GM19455 (cell line): Measurements from ENCODE around the gene PTCH2.
"Not testable (repeated sequence)": the region's sequence is repeated elsewhere in the genome, so short reads cannot be mapped to it uniquely, and the experiment has no call there.

Source experiments
- ATAC-seq: cut with Tn5 transposase; IDR thresholded peaks from one replicate; pipeline ENCODE4 v1.9.1; 2021; ENCODE audit not compliant: unreplicated experiment

PTCH2 gene

DNA sequence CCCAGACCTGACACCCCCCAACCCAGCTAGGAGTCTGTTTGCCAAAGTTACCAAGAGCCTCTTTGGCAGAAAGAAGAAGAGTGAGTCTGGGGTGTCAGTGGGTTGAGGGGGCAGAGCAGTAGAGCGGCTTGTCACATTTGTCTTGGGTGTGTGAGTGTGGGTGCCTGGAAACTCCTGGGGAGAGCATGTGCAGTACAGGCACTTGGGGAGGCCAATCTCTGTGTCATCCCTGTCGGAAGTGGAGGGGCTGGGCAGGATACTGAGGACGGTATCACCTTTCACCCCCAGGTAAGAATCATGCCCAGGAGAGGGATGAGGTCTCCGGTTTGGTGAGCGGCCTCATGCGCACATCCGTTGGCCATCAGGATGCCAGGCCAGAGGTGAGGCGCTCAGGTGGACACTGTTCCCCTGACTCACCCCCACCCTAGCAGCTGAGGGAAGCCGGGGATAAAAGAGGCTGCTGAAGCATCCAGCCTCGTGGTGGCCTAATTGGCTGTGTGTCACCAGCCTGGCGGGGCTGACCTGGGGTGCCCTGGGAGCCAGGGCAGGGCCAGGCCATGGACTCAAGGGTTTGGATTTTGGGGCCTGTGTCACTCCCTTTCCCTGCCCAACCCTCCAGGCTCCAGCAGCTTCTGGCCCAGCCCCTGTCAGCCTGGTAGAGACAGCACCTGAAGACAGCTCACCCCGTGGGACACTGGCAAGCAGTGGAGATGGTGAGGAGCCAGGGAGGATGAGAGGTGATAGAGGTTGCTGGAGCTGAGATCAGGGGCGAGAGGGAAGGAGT lies 39.5 kb downstream of the PTCH2 start:
- no peak for ATAC-seq

- no peak for ATAC-seq
Observed at GRCh38 chr1:44803062-44803311, 40.1 kb downstream of the PTCH2 start.

DNA sequence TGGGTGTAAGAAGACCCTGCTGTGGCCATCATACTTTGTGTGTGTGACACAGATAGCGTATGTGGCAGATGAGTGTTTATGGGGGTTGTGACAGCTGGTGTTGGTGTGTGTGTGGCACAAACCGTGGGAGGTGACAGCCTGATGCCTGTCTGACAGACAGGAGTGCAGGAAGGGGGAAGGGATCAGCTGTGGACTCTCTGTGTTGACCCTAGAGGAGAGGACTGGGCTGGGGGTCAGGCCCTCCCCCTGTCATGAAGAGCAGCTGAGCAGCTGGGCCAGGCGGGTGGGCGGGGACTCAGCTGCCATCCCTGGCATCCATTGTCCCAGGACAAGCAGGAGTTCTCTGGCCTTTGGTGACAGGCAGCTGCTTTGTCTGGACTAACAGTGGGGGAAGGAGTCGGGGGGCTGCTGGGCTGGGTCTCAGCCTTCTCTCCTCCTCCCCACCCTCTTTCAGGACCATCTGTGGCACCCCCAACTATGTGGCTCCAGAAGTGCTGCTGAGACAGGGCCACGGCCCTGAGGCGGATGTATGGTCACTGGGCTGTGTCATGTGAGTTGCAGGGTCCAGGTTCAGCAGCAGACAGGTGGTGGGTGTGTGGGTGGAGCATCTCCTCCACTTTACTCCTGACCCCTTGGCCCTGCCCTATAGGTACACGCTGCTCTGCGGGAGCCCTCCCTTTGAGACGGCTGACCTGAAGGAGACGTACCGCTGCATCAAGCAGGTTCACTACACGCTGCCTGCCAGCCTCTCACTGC lies 40.6 kb downstream of the PTCH2 start:
- no peak for ATAC-seq

DNA sequence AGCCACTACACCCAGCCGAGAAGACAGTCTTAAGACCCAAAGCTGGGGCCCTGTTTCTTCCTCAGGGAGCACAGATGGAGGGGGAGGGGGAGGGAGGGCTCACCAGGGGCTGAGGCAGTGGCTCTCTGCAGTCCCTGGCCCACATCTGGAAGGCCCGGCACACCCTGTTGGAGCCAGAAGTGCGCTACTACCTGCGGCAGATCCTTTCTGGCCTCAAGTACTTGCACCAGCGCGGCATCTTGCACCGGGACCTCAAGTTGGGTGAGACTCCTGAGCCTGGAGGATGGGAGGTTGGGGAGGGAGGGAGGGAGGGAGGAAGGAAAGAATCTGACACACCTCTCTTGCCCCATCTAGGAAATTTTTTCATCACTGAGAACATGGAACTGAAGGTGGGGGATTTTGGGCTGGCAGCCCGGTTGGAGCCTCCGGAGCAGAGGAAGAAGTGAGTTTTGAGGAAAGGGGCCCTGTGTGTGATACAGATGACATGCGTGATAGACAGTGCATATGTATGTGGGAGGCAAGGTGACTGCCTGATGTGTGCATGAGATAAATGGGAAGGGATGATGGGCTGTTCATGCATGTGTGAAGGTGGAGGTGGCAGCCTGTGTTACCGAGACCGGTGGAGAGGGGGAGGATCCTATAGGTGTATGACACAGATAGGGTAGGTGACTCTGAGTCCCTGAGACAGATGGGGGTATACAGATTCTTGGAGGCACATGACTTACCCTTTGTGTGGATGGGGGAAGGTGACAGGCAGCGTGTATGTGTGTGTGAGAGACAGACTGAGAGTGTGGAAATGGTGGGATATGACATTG lies 41.4 kb downstream of the PTCH2 start:
- ATAC-seq: no peak

GRCh38 chr1:44799770-44800584 lies 43.1 kb downstream of the PTCH2 start, which contains the start of gene PLK3:
PLK3 (plus strand) TSS chr1:44800377; CDS start chr1:44800464, 87 bp downstream.
- peak; percentile 80 for ATAC-seq

GRCh38 chr1:44798481-44799365 lies 44.3 kb downstream of the PTCH2 start:
- no peak for ATAC-seq

DNA sequence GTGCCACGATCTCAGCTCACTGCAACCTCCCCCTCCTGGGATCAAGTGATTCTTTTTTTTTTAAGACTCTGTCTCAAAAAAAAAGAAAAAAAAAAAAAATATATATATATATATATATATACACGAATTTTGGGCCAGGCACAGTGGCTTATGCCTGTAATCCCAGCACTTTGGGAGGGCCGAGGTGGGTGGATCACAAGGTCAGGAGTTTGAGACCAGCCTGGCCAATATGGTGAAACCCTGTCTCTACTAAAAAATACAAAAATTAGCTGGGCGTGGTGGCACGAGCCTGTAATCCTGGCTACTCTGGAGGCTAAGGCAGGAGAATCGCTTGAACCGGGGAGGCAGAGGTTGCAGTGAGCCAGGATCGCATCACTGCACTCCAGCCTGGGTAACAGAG lies 45.2 kb downstream of the PTCH2 start:
- not testable (repeated sequence) for ATAC-seq

DNA sequence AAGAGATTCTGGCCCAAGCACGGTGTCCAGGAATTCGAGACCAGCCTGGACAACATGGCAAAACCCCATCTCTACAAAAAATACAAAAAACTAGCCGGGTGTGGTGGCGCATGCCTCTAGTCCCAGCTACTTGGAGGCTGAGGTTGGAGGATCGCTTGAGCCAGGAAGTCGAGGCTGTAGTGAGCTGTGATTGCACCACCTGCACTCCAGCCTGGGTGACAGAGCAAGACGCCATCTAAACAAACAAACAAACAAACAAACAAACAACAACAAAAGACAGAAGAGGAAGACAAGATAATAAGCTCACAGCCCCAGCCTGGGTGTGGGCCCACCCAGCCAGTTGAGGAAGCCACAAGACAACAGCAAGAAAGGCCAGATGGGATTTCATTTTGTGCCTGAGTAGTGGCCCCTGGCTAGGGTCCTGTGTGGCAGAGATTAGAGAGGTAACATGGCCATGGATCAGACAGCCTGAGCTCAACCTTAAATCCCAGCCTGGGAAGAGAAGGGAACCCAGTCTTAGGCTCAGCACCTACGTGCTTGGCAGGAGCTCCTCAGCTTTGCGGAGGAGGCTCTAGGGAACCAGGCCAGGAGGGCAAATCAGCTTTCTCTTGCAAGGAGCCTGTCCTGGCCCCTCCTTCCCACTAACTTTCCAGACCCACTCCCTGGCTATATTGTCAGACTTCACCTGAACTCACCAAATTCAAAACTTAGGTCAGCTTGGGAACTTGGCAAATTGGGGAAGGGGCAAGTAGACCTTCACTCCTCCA lies 50.1 kb downstream of the PTCH2 start:
- ATAC-seq: no peak

DNA sequence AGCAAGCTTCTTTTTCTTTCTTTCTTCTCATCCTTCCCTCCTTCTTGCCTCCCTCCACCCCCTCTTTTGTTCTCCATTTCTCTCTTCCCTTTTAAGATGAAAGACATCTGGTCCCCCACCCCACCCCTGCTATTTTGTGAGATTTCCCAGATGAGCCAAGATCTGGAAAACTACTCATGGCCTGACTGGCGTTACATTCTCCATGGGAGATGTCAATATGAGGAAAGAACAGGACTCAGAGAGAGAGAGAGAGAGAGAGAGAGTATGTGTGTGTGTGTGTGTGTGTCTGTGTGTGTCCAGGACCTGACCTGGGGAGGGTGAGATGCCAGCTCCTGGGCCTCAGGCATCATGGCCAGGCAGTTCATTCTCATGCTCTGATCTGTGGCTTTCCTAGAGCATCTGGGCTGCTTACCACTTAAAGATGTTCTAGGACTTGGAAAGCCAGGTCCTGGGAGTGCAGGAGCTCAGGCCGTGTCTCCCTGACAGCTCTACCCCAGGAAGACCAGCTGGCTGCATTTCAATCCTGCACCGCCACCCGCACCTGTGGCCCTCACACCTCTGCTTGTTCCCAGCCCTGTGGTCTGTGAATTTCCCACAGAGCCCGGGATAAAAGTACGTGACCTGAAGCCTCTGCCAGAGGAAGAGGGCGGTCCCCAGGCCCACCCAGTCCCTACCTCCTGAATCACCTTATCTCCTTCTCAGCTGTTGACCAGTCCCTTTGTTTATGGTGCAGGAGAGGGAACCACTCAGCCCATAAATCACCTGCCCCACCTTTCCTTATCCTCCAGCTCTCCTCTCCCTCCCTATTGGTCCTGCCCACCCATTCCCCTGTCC lies 51.9 kb downstream of the PTCH2 start:
- ATAC-seq: no peak

- ATAC-seq: no peak
Observed at GRCh38 chr1:44788120-44788860, 54.8 kb downstream of the PTCH2 start, which contains the start of gene BEST4. BEST4 (minus strand) TSS chr1:44788170; CDS start chr1:44787705, 465 bp downstream.

GRCh38 chr1:44787506-44787905 lies 55.5 kb downstream of the PTCH2 start:
- ATAC-seq: no peak

DNA sequence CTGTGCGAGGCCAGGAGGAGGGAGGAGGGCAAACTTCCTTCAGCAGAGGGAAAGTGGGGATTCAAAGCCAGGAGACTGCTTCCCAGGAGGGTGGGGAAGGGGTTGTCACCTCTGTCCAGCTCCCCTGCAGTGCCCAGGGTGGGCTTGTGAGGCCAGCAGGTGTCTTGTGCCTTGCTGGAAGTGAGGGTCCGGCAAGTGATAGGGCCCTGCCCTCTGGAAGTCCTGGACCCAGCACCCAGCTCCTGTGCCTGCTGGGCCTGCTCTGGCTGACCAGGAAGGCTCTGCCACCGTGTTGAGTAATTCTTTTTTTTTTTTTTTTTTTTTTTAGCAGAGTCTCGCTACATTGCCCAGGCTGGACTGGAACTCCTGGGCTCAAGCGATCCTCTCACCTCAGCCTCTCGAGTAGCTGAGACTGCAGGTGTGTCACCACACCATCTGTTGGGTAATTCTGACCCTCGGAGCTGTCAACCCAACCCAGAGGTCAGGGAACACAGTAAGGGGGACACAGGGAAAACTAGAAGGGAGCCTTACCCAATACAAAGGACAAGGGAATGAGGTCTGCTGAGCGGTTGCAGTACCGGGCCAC lies 56.1 kb downstream of the PTCH2 start:
- no peak for ATAC-seq

- ATAC-seq: peak; percentile 54
Observed at GRCh38 chr1:44786138-44786840, 56.8 kb downstream of the PTCH2 start.

GRCh38 chr1:44785501-44786137 lies 57.4 kb downstream of the PTCH2 start:
- no peak for ATAC-seq

DNA sequence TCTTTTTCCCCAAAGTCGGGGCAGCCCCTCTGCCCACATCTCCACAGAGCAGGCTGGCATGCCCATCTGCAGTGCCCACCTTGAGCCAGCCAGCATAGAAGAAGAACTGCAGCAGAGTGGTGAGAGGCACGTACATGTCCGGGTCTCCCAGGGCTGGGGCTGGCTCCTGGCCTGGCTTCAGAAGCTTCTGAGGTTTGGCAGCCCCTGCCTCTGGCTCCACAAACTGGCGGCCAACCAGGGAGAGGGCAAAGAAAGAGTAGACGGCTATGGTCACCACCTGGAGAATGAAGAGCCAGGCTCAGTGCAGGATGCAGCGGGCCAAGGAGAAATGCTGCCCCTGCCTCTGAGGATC lies 58.0 kb downstream of the PTCH2 start:
- no peak for ATAC-seq
